PFSK-1 (cell line): ENCODE measurements around the gene DNAH9.

ENCODE experiments used
- FOXP2 ChIP-seq: optimal IDR thresholded peaks from 2 replicates; pipeline ENCODE3; 2011; ENCODE audit warnings: borderline replicate concordance, control low read depth, inconsistent platforms; ENCODE audit not compliant: insufficient read depth; ENCODE audit errors: extremely low read length, extremely low read depth
- POLR2AphosphoS5 ChIP-seq: IDR thresholded peaks from 2 replicates; pipeline ENCODE4 v1.6.1; 2012; ENCODE audit warnings: low read depth, mild to moderate bottlenecking, control low read depth, low read length, moderate library complexity
- REST ChIP-seq, 2 experiments: IDR thresholded peaks; 2 replicates each; pipeline versions ENCODE4 v1.6.1 to v1.8.0; 2011 to 2012; ENCODE audit warnings: low read depth in 2 of 2, low read length in 2 of 2, control low read depth in 1 of 2, inconsistent platforms in 1 of 2, mild to moderate bottlenecking in 1 of 2, moderate library complexity in 1 of 2; ENCODE audit not compliant: insufficient read depth in 1 of 2
- SIN3A ChIP-seq: IDR thresholded peaks from 2 replicates; pipeline ENCODE4 v1.6.1; 2012; ENCODE audit warnings: mild to moderate bottlenecking, low read length, moderate library complexity, borderline replicate concordance; ENCODE audit not compliant: insufficient read depth
- TAF1 ChIP-seq: IDR thresholded peaks from 2 replicates; pipeline ENCODE4 v1.6.1; 2012; ENCODE audit warnings: low read length, control low read depth, borderline replicate concordance; ENCODE audit not compliant: insufficient read depth

DNAH9 gene

GRCh38 chr17:11840831-11841230 lies 242.6 kb downstream of the DNAH9 start:
- no peak for TF ChIP-seq FOXP2
- TF ChIP-seq SIN3A = no peak
- no peak for TF ChIP-seq POLR2AphosphoS5
- no peak for TF ChIP-seq REST (IDR thresholded peaks at IDR 0.05; ENCODE audit: insufficient read depth in 1 of 2, low read depth in 2 of 2, low read length in 2 of 2)
- no peak for TF ChIP-seq TAF1

- no peak for TF ChIP-seq REST (IDR thresholded peaks at IDR 0.05; ENCODE audit: insufficient read depth in 1 of 2, low read depth in 2 of 2, low read length in 2 of 2)
- TF ChIP-seq SIN3A = no peak
- TF ChIP-seq FOXP2 = no peak
- TF ChIP-seq POLR2AphosphoS5 = no peak
- TF ChIP-seq TAF1 = no peak
These were observed 250.1 kb downstream of the DNAH9 start for GRCh38 chr17:11848330-11848729.

GRCh38 chr17:11852231-11852630 lies 254.0 kb downstream of the DNAH9 start:
- TF ChIP-seq POLR2AphosphoS5 (no peak), FOXP2 (no peak), REST (IDR thresholded peaks at IDR 0.05; ENCODE audit: insufficient read depth in 1 of 2, low read depth in 2 of 2, low read length in 2 of 2) (no peak), TAF1 (no peak), SIN3A (no peak)

- TF ChIP-seq REST (IDR thresholded peaks at IDR 0.05; ENCODE audit: insufficient read depth in 1 of 2, low read depth in 2 of 2, low read length in 2 of 2) = no peak
- no peak for TF ChIP-seq TAF1
- TF ChIP-seq FOXP2 = no peak
- TF ChIP-seq SIN3A = no peak
- no peak for TF ChIP-seq POLR2AphosphoS5
These were observed 254.6 kb downstream of the DNAH9 start for GRCh38 chr17:11852912-11853311.
